CD14-positive monocyte (primary cell): ENCODE data around the gene IL1B. TPM values are rescaled to one million over a fixed set of nuclear protein-coding genes. Genes with fewer than 3 reads are reported as not detected.

Experiments
- DNase-seq, 3 donors: peaks; one replicate each; pipeline ENCODE4 v3.0.0-alpha.2; 2011 to 2022
- H2AFZ ChIP-seq: 2 replicates; pipeline ENCODE4 v1.6.0; 2012; ENCODE audit warnings: mild to moderate bottlenecking, low read depth, low read length, inconsistent platforms; ENCODE audit not compliant: insufficient read depth, poor library complexity, severe bottlenecking
- H3K27ac ChIP-seq, 2 donors: 1 replicate in 1 of 2; 2 replicates in 1 of 2; pipeline ENCODE4 v1.5.1; 2012 to 2013; ENCODE audit warnings: low read length in 2 of 2, control low read depth in 1 of 2, inconsistent platforms in 1 of 2, low read depth in 1 of 2, mild to moderate bottlenecking in 1 of 2
- H3K27me3 ChIP-seq, 2 donors: one replicate each; pipeline versions ENCODE4 v1.6.0 to v1.6.1; 2011 to 2013; ENCODE audit warnings: low read length in 2 of 2; ENCODE audit not compliant: control insufficient read depth in 2 of 2, insufficient read depth in 2 of 2
- H3K36me3 ChIP-seq, 2 donors: replicated peaks in 1 of 2; 1 replicate in 1 of 2; 2 replicates in 1 of 2; pipeline versions ENCODE4 v1.5.1 to v1.6.1; 2012 to 2013; ENCODE audit warnings: low read length in 2 of 2, control low read depth in 1 of 2, inconsistent platforms in 1 of 2, mild to moderate bottlenecking in 1 of 2; ENCODE audit not compliant: insufficient read depth in 2 of 2, control insufficient read depth in 1 of 2
- H3K4me1 ChIP-seq, 2 donors: 1 replicate in 1 of 2; 2 replicates in 1 of 2; pipeline versions ENCODE4 v1.5.1 to v1.6.1; 2012 to 2013; ENCODE audit warnings: low read length in 2 of 2, control low read depth in 1 of 2, inconsistent platforms in 1 of 2, mild to moderate bottlenecking in 1 of 2, moderate library complexity in 1 of 2; ENCODE audit not compliant: insufficient read depth in 2 of 2, control insufficient read depth in 1 of 2
- H3K4me2 ChIP-seq: replicated peaks from 2 replicates; pipeline ENCODE3; 2012; ENCODE audit warnings: low read length, moderate library complexity, mild to moderate bottlenecking; ENCODE audit not compliant: poor library complexity, severe bottlenecking; ENCODE audit errors: extremely low read depth
- H3K4me3 ChIP-seq, 3 experiments: fragments of 200-600 bp in 1 of 3; sonication (generic) in 1 of 3; replicated peaks in 1 of 3; 1 replicate in 2 of 3; 2 replicates in 1 of 3; pipeline ENCODE4 v1.5.1; 2011 to 2013; ENCODE audit warnings: low read length in 3 of 3, mild to moderate bottlenecking in 3 of 3, control low read depth in 2 of 3, low read depth in 2 of 3, inconsistent platforms in 1 of 3, moderate library complexity in 1 of 3
- H3K79me2 ChIP-seq: 2 replicates; pipeline ENCODE4 v1.6.0; 2012; ENCODE audit warnings: mild to moderate bottlenecking, control low read depth, inconsistent platforms, low read length, moderate library complexity; ENCODE audit not compliant: insufficient read depth
- H3K9ac ChIP-seq: 2 replicates; pipeline ENCODE4 v1.6.0; 2017; ENCODE audit warnings: low read length, mild to moderate bottlenecking; ENCODE audit not compliant: insufficient read depth, poor library complexity, severe bottlenecking
- H3K9me3 ChIP-seq, 2 donors: replicated peaks in 1 of 2; 1 replicate in 1 of 2; 2 replicates in 1 of 2; pipeline versions ENCODE4 v1.5.1 to v1.6.1; 2012 to 2013; ENCODE audit warnings: low read length in 2 of 2, control low read depth in 1 of 2; ENCODE audit not compliant: control insufficient read depth in 1 of 2, insufficient read depth in 1 of 2
- H4K20me1 ChIP-seq: 2 replicates; pipeline ENCODE4 v1.6.0; 2012; ENCODE audit warnings: mild to moderate bottlenecking, low read length, control low read depth, moderate library complexity; ENCODE audit not compliant: insufficient read depth
- H3K27ac Mint-ChIP-seq, 7 donors: one replicate each; pipeline ENCODE4 v1.8.0; 2020; ENCODE audit warnings: mild to moderate bottlenecking in 7 of 7, mixed read lengths in 7 of 7, moderate library complexity in 6 of 7, inconsistent platforms in 2 of 7
- H3K27me3 Mint-ChIP-seq, 3 donors: one replicate each; pipeline ENCODE4 v1.8.0; 2021 to 2022; ENCODE audit warnings: low read depth in 3 of 3, mild to moderate bottlenecking in 3 of 3, mixed read lengths in 3 of 3, moderate library complexity in 3 of 3, inconsistent platforms in 1 of 3
- H3K36me3 Mint-ChIP-seq, 2 donors: one replicate each; pipeline ENCODE4 v1.8.0; 2020; ENCODE audit warnings: mixed read lengths in 2 of 2, inconsistent platforms in 1 of 2, mild to moderate bottlenecking in 1 of 2
- H3K4me1 Mint-ChIP-seq: one replicate; pipeline ENCODE4 v1.8.0; 2020; ENCODE audit warnings: mild to moderate bottlenecking, mixed read lengths
- H3K4me3 Mint-ChIP-seq, 2 donors: one replicate each; pipeline ENCODE4 v1.8.0; 2020; ENCODE audit warnings: mild to moderate bottlenecking in 2 of 2, mixed read lengths in 2 of 2, moderate library complexity in 1 of 2
- H3K9me3 Mint-ChIP-seq, 7 donors: one replicate each; pipeline ENCODE4 v1.8.0; 2020 to 2022; ENCODE audit warnings: mixed read lengths in 7 of 7, mild to moderate bottlenecking in 6 of 7, moderate library complexity in 6 of 7, inconsistent platforms in 2 of 7
- CTCF ChIP-seq: fragments of 200-600 bp; IDR thresholded peaks from one replicate; pipeline ENCODE4 v1.8.0; 2022; ENCODE audit warnings: antibody characterized with exemption, mild to moderate bottlenecking
- WGBS: methylation state at CpG from one replicate; pipeline ENCODE4 v1.1.5; 2013; ENCODE audit warnings: missing lambda C conversion rate; ENCODE audit not compliant: insufficient coverage; 5-methylcytosine and 5-hydroxymethylcytosine counted together
- intact Hi-C, 2 donors: fragments of 100-400 bp; cut with micrococcal nuclease; formaldehyde crosslinking; loops; one replicate each; pipeline versions ENCODE4 v1.15.0 to v1.15.1; 2023
- polyA plus RNA-seq, 3 donors: library from polyadenylated mRNA; depleted of rRNA in 1 of 3; unstranded in 2 of 3; stranded (reverse) in 1 of 3; fragments of 300-500 nt in 2 of 3; fragments of >200 nt in 1 of 3; fragmentation: Illumina TruSeq in 2 of 3; gene quantifications; 1 replicate in 2 of 3; 2 replicates in 1 of 3; pipeline ENCODE4 v1.2.3, GENCODE V29; 2012 to 2021

Gene IL1B
- polyA plus RNA-seq, 3 donors = 65.1 to 1,419 (median 114) TPM

GRCh38 chr2:112811841-112812306, 24.7 kb downstream of the IL1B start:
- Histone ChIP-seq H4K20me1 (no peaks in the 10 kb centered on the region), H3K4me3 (peak overlapping the region in 1 of 3 experiments; percentile 28), H3K36me3 (no peaks in the 10 kb centered on the region), H3K4me1 (peaks cover 24 to 33% of the 10 kb centered on the region in 2 donors), H3K79me2 (no peaks in the 10 kb centered on the region), H3K27me3 (no peaks in the 10 kb centered on the region), H2AFZ (no peak overlapping the region), H3K9ac (no peak overlapping the region), H3K27ac (peak overlapping the region in 1 of 2 donors; percentile 32), H3K4me2 (peak overlapping the region; percentile 24), H3K9me3 (peaks cover 0 to 3% of the 10 kb centered on the region in 2 donors)
- intact Hi-C loops = no loop called here
- TF ChIP-seq CTCF = no peak
- Mint-ChIP-seq H3K9me3 (peaks cover 6 to 13% (median 7%) of the 10 kb centered on the region in 7 donors), H3K27me3 (peaks cover 0 to 10% (median 7%) of the 10 kb centered on the region in 3 donors), H3K36me3 (no peaks in the 10 kb centered on the region), H3K4me1 (peaks cover 29% of the 10 kb centered on the region), H3K27ac (peak overlapping the region; percentile 34 to 91 (median 61)), H3K4me3 (peak overlapping the region in 1 of 2 donors; percentile 35)
- DNase-seq = peak; percentile 64 to 99 (median 89)
- WGBS = 33% methylated on average over 1 of the region's 7 CpGs

GRCh38 chr2:112811276-112811831, 25.2 kb downstream of the IL1B start:
- TF ChIP-seq CTCF = no peak
- Histone ChIP-seq H4K20me1 (no peaks in the 10 kb centered on the region), H3K36me3 (no peaks in the 10 kb centered on the region), H2AFZ (no peak overlapping the region), H3K27ac (peak overlapping the region in 1 of 2 donors; percentile 32), H3K4me3 (peak overlapping the region in 1 of 3 experiments; percentile 28), H3K4me1 (peaks cover 24 to 33% of the 10 kb centered on the region in 2 donors), H3K4me2 (peak overlapping the region; percentile 24), H3K27me3 (no peaks in the 10 kb centered on the region), H3K9ac (no peak overlapping the region), H3K79me2 (no peaks in the 10 kb centered on the region), H3K9me3 (peaks cover 0 to 3% of the 10 kb centered on the region in 2 donors)
- 71% methylated on average over 2 of the region's 3 CpGs for WGBS
- H3K4me3 Mint-ChIP-seq = peak overlapping the region in 1 of 2 donors; percentile 66
- H3K4me1 Mint-ChIP-seq = peaks cover 29% of the 10 kb centered on the region
- peak overlapping the region; percentile 34 to 91 (median 61) for H3K27ac Mint-ChIP-seq
- intact Hi-C loops = no loop called here
- peaks cover 0 to 10% (median 7%) of the 10 kb centered on the region in 3 donors for H3K27me3 Mint-ChIP-seq
- peak in 1 of 3 donors; percentile 27 for DNase-seq
- H3K36me3 Mint-ChIP-seq = no peaks in the 10 kb centered on the region
- peaks cover 6 to 13% (median 7%) of the 10 kb centered on the region in 7 donors for H3K9me3 Mint-ChIP-seq
